HG03060 (cell line): ENCODE results near the gene GSK3A.

Experiments
- ATAC-seq: cut with Tn5 transposase; IDR thresholded peaks from one replicate; pipeline ENCODE4 v1.9.1; 2021; ENCODE audit warnings: low read depth, moderate number of reproducible peaks; ENCODE audit not compliant: unreplicated experiment

The GSK3A gene

GRCh38 chr19:42281146-42281826 is 38.9 kb upstream of the GSK3A start:
- ATAC-seq = no peak

- ATAC-seq = no peak
Measured at GRCh38 chr19:42280815-42281145, 38.4 kb upstream of the GSK3A start.

GRCh38 chr19:42279902-42280814 is 37.8 kb upstream of the GSK3A start:
- peak; percentile 29 for ATAC-seq

- no peak for ATAC-seq
Measured at GRCh38 chr19:42279155-42279901, 36.9 kb upstream of the GSK3A start.

- no peak for ATAC-seq
Measured at GRCh38 chr19:42278452-42279154, 36.2 kb upstream of the GSK3A start.

GRCh38 chr19:42277821-42278451 is 35.5 kb upstream of the GSK3A start:
- ATAC-seq = no peak

GRCh38 chr19:42276821-42277220 is 34.4 kb upstream of the GSK3A start:
- no peak for ATAC-seq

GRCh38 chr19:42276284-42276683 is 33.9 kb upstream of the GSK3A start:
- no peak for ATAC-seq

- no peak for ATAC-seq
Measured at GRCh38 chr19:42275517-42275916, 33.1 kb upstream of the GSK3A start.

- ATAC-seq = no peak
Measured at GRCh38 chr19:42275103-42275502, 32.7 kb upstream of the GSK3A start.

- ATAC-seq = no peak
Measured at GRCh38 chr19:42274065-42274682, 31.8 kb upstream of the GSK3A start.

- ATAC-seq = no peak
Measured at GRCh38 chr19:42273407-42274064, 31.1 kb upstream of the GSK3A start.

GRCh38 chr19:42272989-42273406 is 30.6 kb upstream of the GSK3A start:
- no peak for ATAC-seq

GRCh38 chr19:42272535-42272897 is 30.1 kb upstream of the GSK3A start:
- ATAC-seq = no peak

- no peak for ATAC-seq
Measured at GRCh38 chr19:42271861-42272534, 29.6 kb upstream of the GSK3A start.

- ATAC-seq = no peak
Measured at GRCh38 chr19:42271045-42271419, 28.6 kb upstream of the GSK3A start.

- no peak for ATAC-seq
Measured at GRCh38 chr19:42270346-42271044, 28.1 kb upstream of the GSK3A start.
